ENCODE data around the gene BUD31.

- TF ChIP-seq, protein P1, sequence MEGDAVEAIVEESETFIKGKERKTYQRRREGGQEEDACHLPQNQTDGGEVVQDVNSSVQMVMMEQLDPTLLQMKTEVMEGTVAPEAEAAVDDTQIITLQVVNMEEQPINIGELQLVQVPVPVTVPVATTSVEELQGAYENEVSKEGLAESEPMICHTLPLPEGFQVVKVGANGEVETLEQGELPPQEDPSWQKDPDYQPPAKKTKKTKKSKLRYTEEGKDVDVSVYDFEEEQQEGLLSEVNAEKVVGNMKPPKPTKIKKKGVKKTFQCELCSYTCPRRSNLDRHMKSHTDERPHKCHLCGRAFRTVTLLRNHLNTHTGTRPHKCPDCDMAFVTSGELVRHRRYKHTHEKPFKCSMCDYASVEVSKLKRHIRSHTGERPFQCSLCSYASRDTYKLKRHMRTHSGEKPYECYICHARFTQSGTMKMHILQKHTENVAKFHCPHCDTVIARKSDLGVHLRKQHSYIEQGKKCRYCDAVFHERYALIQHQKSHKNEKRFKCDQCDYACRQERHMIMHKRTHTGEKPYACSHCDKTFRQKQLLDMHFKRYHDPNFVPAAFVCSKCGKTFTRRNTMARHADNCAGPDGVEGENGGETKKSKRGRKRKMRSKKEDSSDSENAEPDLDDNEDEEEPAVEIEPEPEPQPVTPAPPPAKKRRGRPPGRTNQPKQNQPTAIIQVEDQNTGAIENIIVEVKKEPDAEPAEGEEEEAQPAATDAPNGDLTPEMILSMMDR (IDR thresholded peaks at IDR 0.05), result no peak
- TF ChIP-seq EP300 (IDR thresholded peaks at IDR 0.05), result no peak
- no peak for TF ChIP-seq POLR2A (IDR thresholded peaks at IDR 0.05)
- TF ChIP-seq POLR2AphosphoS5 (IDR thresholded peaks at IDR 0.05), result no peak
Observed at GRCh38 chr7:99437946-99438572, 29.3 kb downstream of the BUD31 start.
